SJSA1 (cell line): ENCODE results near the gene ANKRD31. TPM values are rescaled to one million over a fixed set of nuclear protein-coding genes. Genes with fewer than 3 reads are reported as not detected.
"Not testable (repeated sequence)": the region's sequence is repeated elsewhere in the genome, so short reads cannot be mapped to it uniquely, and the experiment has no call there.

Experiments used
- DNase-seq, 2 experiments: peaks; one replicate each; pipeline ENCODE4 v3.0.0-alpha.2; 2015 to 2020; ENCODE audit warnings: low spot score in 2 of 2, low read depth in 1 of 2
- H3K27ac ChIP-seq: fragments of 250-450 bp; sonication (Bioruptor Pico); 2 replicates; pipeline ENCODE4 v1.5.1; 2020; ENCODE audit warnings: mild to moderate bottlenecking, moderate library complexity
- H3K27me3 ChIP-seq: fragments of 250-450 bp; sonication (Bioruptor Pico); replicated peaks from 2 replicates; pipeline ENCODE4 v1.5.1; 2020; ENCODE audit warnings: mild to moderate bottlenecking, moderate library complexity
- H3K36me3 ChIP-seq: fragments of 250-450 bp; sonication (Bioruptor Pico); 2 replicates; pipeline ENCODE4 v1.5.1; 2020; ENCODE audit warnings: mild to moderate bottlenecking
- H3K4me1 ChIP-seq: fragments of 250-450 bp; sonication (Bioruptor Pico); replicated peaks from 2 replicates; pipeline ENCODE4 v1.6.1; 2021; ENCODE audit warnings: mild to moderate bottlenecking
- H3K4me3 ChIP-seq: fragments of 250-450 bp; sonication (Bioruptor Pico); 2 replicates; pipeline ENCODE4 v1.5.1; 2020; ENCODE audit warnings: mild to moderate bottlenecking
- H3K9me3 ChIP-seq: fragments of 250-450 bp; sonication (Bioruptor Pico); replicated peaks from 2 replicates; pipeline ENCODE4 v1.5.1; 2020; ENCODE audit warnings: mild to moderate bottlenecking
- total RNA-seq: library from RNA; depleted of rRNA; stranded (reverse); fragments of >200 nt; shearing (Covaris generic); gene quantifications from 2 replicates; pipeline ENCODE4 v1.2.3, GENCODE V29; 2014

ANKRD31 gene
- total RNA-seq, 1 experiment from 2014 or later: not detected

DNA sequence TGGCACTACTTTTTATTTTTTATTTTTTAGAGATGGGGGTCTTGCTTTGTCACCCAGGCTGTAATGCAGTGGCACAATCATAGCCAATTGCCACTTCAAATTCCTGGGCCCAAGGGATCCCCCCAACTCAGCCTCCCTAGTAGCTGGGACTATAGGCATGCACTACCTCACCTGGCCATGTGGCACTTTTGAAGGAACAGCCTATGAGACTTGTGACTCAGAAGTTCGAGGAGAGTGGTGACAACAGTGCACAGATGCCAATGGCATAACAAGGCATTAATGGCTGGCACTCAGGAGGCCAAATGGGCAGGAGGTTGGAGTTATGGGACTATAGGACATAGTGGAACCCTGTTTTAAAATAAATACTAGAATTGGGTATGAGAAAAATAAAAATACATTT is 33.7 kb downstream of the ANKRD31 start:
- Histone ChIP-seq H3K27me3 (no peaks in the 10 kb centered on the region; the same call in 1 of the 2 replicates), H3K9me3 (no peaks in the 10 kb centered on the region), H3K36me3 (no peaks in the 10 kb centered on the region), H3K27ac (no peak overlapping the region), H3K4me3 (no peak overlapping the region), H3K4me1 (no peaks in the 10 kb centered on the region)
- no peak for DNase-seq

DNA sequence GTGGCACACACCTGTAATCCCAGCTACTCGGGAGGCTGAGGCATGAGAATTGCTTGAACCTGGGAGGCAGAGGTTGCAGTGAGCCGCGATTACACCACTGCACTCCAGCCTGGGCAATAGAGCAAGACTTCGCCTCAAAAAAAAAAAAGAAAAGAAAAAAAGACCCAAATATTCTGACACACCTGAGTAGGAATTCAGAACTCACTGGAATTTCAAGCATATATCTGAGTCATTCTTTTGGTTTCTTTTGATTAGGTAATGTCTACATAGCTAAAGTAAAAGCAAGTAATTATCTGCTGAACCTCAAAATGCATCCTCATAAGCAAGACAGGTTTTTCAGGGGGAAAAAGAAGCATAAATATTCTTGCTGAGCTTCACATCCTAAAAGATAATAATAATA is 35.9 kb downstream of the ANKRD31 start:
- Histone ChIP-seq H3K36me3 (no peaks in the 10 kb centered on the region), H3K9me3 (no peaks in the 10 kb centered on the region), H3K4me3 (no peak overlapping the region), H3K27me3 (no peaks in the 10 kb centered on the region), H3K4me1 (no peaks in the 10 kb centered on the region), H3K27ac (no peak overlapping the region)
- no peak for DNase-seq

DNA sequence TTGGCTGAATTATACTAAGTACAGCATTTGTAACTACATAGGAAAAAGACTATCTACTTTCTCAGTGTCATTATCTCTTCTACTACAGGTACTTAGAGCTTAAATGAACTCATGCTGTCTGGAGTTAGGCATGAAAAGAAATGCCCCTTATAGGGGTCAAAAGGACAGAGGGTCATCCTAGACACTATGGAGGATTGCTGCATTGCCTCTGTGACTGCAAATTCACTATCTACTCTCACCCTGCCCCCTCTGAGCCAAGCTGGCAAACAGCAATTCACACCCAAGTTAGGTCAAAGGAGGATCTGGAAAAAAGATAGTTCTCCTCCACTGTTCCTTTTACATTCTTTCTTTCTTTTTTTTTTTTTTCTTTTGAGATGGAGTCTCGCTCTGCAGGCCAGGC is 36.7 kb downstream of the ANKRD31 start:
- Histone ChIP-seq H3K9me3 (no peaks in the 10 kb centered on the region), H3K4me3 (no peak overlapping the region), H3K36me3 (no peaks in the 10 kb centered on the region), H3K27ac (no peak overlapping the region), H3K27me3 (0 out of 2 replicates have a peak, but pooled peaks cover 5% of the 10 kb centered on the region), H3K4me1 (no peaks in the 10 kb centered on the region)
- no peak for DNase-seq

DNA sequence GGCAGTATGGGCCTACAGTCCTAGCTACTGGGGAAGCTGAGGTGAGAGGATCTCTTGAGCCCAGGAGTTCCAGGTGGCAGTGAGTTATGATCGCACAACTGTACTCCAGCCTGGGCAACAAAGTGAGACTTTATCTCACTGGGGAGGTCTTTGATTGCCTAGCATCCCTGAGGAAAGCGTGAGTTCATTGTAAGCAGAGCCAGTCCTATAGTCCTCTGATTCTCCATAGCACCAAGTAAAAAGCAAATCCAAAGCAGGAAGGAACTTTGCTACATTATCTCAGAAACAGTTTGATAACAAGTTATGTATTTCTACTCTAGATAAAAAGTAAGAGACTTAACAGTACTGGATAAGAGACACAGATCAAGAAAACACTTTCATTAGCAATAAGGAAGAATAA is 37.6 kb downstream of the ANKRD31 start:
- H3K4me1 ChIP-seq: no peaks in the 10 kb centered on the region
- H3K36me3 ChIP-seq: no peaks in the 10 kb centered on the region
- no peak overlapping the region for H3K4me3 ChIP-seq
- no peak for DNase-seq
- no peaks in the 10 kb centered on the region for H3K9me3 ChIP-seq
- H3K27ac ChIP-seq: no peak overlapping the region
- H3K27me3 ChIP-seq: peaks cover 11% of the 10 kb centered on the region; the same call in 1 of the 2 replicates

DNA sequence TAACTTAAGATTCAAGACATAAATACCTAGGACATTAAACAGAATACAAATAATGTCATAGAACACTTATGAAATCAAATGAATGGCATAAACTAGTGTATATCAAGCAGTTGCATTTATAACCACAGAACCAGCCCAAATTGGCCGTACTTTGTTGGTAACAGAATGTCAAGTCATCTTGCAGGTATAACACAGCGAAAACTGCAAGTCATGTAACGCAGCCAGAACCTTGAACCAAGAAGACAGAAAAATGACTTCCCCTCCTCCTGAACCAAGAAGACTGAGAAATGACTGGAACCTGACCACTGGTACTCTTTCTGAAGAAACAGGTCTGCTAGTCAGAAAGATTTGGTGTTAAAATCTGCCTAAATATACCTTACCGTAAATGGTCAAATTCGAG is 38.9 kb downstream of the ANKRD31 start:
- no peaks in the 10 kb centered on the region for H3K9me3 ChIP-seq
- H3K4me1 ChIP-seq: no peaks in the 10 kb centered on the region
- DNase-seq: no peak
- no peak overlapping the region for H3K4me3 ChIP-seq
- H3K36me3 ChIP-seq: no peaks in the 10 kb centered on the region
- peaks cover 14% of the 10 kb centered on the region; the same call in 1 of the 2 replicates for H3K27me3 ChIP-seq
- H3K27ac ChIP-seq: no peak overlapping the region

DNA sequence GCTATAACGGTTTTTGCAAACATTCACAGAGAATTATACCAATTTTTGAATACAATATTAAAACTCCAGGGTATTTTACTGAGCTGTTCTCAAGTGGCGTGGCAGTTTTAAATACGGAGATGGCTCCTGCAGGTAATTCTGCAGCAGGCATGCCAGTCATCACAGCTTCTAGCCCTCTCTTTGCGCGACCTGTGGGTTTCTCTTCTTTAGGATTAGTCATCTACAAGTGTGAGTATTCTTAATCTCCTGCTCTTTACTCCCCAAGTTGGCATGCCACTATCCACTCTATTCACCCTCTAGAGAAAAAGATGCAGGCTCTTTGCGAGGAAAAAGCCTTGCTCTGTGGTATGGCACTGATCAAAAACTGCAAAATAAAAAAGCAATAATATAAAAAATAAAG is 43.9 kb downstream of the ANKRD31 start:
- H3K27ac ChIP-seq: no peak overlapping the region
- H3K4me1 ChIP-seq: no peaks in the 10 kb centered on the region
- no peak for DNase-seq
- no peaks in the 10 kb centered on the region for H3K36me3 ChIP-seq
- H3K4me3 ChIP-seq: no peak overlapping the region
- peaks cover 17% of the 10 kb centered on the region for H3K27me3 ChIP-seq
- no peaks in the 10 kb centered on the region for H3K9me3 ChIP-seq

DNA sequence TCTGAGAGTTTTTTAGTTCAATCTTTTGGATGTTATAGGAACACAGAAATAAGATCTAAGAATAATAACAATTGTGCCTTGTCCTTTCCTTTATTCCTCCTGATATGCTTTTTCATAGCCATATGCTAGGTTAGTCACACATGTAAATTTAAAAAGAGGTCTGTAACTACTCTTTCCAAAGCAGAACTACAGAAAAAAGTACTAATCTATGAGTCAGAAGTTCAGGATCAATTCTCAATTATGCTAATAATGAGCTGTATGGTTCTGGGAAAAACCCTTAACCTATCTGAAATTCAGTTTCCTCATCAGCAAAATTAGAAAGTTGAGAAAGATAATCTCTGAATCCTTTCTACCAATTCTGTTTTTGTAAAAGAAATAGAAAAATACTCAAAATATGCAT is 44.4 kb downstream of the ANKRD31 start:
- H3K36me3 ChIP-seq: no peaks in the 10 kb centered on the region
- H3K27me3 ChIP-seq: peaks cover 17% of the 10 kb centered on the region
- no peak overlapping the region for H3K4me3 ChIP-seq
- no peak for DNase-seq
- H3K9me3 ChIP-seq: no peaks in the 10 kb centered on the region
- H3K27ac ChIP-seq: no peak overlapping the region
- no peaks in the 10 kb centered on the region for H3K4me1 ChIP-seq

DNA sequence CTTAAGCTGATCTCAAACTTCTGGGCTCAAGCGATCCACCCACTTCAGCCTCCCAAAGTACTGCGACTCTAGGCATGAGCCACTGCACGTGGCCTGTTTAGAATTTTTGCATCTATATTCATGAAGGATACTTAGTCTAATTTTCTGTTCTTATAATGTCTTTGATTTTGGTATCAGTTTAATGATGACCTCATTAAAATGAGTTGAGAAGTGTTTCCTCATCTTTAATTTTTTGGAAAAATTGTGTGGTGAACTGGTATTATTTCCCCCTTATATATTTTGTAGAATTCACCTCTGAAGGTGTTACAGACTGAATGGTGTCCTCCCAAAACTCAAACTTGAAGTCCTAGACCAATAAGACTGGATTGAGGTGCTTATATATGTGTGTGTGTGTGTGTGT is 46.5 kb downstream of the ANKRD31 start:
- Histone ChIP-seq H3K4me3 (no peak overlapping the region), H3K27ac (no peak overlapping the region), H3K9me3 (no peaks in the 10 kb centered on the region), H3K27me3 (peaks cover 20% of the 10 kb centered on the region), H3K36me3 (no peaks in the 10 kb centered on the region), H3K4me1 (no peaks in the 10 kb centered on the region)
- no peak for DNase-seq

DNA sequence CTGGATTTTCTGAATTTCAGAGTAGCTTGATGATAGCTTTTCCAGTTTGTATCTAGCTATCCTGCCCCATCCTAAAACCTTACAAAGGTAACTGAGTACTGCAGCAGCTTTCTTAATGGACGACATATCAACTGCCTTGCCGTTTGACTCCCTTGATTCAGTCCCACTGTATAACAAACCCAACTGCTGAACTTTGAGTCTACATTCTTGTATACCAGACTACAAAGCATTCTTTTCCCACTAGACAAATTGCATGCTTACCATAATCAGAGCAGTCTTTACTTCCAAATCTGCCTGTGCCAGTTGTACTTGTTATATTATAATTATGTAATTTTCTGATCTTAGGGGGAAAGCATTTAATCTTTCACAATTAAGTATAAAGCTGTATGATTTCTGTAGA is 47.3 kb downstream of the ANKRD31 start:
- Histone ChIP-seq H3K9me3 (no peaks in the 10 kb centered on the region), H3K36me3 (no peaks in the 10 kb centered on the region), H3K27me3 (peaks cover 14% of the 10 kb centered on the region), H3K27ac (no peak overlapping the region), H3K4me3 (no peak overlapping the region), H3K4me1 (no peaks in the 10 kb centered on the region)
- DNase-seq: no peak

DNA sequence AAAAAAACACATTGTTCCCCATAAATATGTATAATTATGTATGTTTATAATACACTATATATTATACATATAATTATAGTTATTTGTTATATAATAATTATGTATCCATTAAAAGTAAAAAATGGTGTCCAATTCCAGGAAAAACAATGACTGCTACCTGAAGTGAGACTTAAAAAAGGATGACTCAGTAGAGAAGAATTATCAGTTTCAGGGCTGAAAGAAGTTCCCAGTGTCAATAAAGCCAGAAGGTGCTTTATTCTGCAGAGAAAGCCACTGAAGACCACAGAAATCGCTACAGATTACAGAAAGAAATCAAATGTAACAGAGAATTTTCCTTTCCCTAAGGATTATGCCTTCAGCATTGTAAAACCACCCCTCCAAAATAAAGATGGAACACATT is 50.9 kb downstream of the ANKRD31 start:
- Histone ChIP-seq H3K9me3 (no peaks in the 10 kb centered on the region), H3K27me3 (peaks cover 7% of the 10 kb centered on the region), H3K4me1 (no peaks in the 10 kb centered on the region), H3K36me3 (no peaks in the 10 kb centered on the region), H3K27ac (no peak overlapping the region), H3K4me3 (no peak overlapping the region)
- no peak for DNase-seq

DNA sequence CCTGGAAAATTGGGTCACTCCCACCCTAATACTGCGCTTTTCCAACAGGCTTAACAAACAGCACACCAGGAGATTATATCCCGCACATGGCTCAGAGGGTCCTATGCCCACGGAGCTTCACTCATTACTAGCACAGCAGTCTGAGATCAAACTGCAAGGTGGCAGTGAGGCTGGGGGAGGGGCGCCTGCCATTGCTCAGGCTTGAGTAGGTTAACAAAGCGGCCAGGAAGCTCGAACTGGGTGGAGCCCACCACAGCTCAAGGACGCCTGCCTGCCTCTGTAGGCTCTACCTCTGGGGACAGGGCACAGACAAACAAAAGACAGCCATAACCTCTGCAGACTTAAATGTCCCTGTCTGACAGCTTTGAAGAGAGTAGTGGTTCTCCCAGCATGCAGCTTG is 60.7 kb downstream of the ANKRD31 start:
- not testable (repeated sequence) for H3K4me1 ChIP-seq, H3K36me3 ChIP-seq, H3K4me3 ChIP-seq, H3K27me3 ChIP-seq, DNase-seq, H3K27ac ChIP-seq, H3K9me3 ChIP-seq

DNA sequence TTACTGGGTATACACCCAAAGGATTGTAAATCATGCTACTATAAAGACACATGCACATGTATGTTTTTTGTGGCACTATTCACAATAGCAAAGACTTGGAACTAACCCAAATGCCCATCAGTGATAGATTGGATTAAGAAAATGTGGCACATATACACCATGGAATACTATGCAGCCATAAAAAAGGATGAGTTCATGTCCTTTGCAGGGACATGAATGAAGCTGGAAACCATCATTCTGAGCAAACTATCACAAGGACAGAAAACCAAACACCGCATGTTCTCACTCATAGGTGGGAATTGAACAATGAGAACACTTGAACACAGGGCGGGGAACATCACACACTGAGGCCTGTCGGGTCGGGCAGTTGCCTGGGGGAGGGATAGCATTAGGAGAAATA is 61.8 kb downstream of the ANKRD31 start:
- not testable (repeated sequence) for H3K4me1 ChIP-seq, H3K9me3 ChIP-seq, DNase-seq, H3K27me3 ChIP-seq, H3K27ac ChIP-seq, H3K4me3 ChIP-seq, H3K36me3 ChIP-seq

DNA sequence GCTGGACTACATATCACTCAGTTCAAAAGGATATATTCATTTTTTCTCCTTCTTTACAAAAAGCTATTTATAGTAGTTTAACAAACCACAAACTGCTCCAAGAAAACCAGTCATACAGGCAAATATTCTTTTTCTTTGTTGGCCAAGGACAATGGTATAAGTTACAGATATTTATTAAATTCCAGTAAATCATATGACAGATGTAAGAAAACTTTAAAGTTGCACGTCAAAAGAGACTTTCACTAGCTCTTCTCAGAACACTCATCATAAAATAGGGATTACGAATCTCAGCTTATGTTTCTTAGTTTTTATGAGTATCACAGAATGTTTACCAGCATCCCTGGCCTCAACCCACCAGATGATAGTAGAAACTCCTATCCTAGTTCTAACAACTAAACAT is 67.2 kb downstream of the ANKRD31 start:
- Histone ChIP-seq H3K27me3 (no peaks in the 10 kb centered on the region), H3K9me3 (no peaks in the 10 kb centered on the region), H3K27ac (no peak overlapping the region), H3K36me3 (no peaks in the 10 kb centered on the region), H3K4me3 (no peak overlapping the region), H3K4me1 (no peaks in the 10 kb centered on the region)
- DNase-seq: no peak

DNA sequence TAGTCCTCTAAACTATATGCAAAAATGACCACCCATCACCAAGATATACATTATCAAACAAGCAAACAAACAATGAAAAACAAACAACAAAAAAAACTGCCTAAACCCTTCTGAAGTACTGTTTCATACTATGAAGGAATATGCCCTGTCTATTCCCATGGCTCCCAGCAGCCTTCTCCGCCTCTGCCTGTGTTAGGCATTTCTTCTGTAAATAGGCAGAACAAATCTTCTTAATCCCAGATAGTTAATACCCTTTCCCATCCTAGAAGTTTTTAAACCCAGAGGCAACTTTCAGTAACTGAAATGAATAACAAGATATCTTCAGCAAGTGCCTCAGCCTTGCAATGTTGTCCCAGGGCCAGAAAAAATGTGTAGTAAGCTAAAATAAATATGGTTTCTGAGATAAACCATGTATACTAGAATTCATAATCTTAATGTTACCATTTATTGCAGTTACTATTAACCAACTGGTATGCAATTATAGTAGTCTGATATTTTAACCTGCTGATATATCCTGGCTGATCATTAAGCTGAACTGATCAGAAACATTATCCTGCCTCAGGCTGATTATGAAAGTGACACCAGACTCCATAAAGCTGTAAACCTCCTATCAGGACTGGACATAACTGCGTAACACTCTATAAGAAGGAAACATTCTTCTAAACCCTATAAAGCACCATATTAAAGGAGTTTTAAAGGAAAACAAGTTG is 68.5 kb downstream of the ANKRD31 start:
- no peak for DNase-seq
- H3K4me1 ChIP-seq: no peaks in the 10 kb centered on the region

DNA sequence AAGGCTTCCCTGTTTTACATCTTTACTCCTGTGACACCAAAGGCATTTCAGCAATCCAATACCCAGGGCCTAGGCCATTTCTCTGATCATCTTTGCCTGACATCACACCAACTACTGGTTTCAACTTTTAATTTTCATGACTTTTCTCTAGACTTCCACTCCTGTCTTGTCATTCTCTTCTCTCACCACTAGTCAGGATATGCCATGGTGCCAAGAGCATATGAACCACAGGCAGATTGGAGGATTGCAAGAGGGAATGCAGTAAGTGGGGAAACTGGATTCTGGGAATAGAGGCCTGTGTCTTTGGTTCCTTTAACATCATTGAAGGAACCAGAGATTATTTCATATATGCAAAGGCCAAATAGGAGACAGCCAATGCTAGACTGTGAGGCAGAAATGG is 69.3 kb downstream of the ANKRD31 start:
- Histone ChIP-seq H3K27me3 (no peaks in the 10 kb centered on the region), H3K9me3 (no peaks in the 10 kb centered on the region), H3K4me3 (no peak overlapping the region), H3K4me1 (no peaks in the 10 kb centered on the region), H3K36me3 (no peaks in the 10 kb centered on the region), H3K27ac (no peak overlapping the region)
- no peak for DNase-seq

More for the DNA sequence above, 68.5 kb downstream of the ANKRD31 start:
- no peak overlapping the region for H3K27ac ChIP-seq
- no peaks in the 10 kb centered on the region for H3K27me3 ChIP-seq
- H3K36me3 ChIP-seq: no peaks in the 10 kb centered on the region
- no peak overlapping the region for H3K4me3 ChIP-seq
- no peaks in the 10 kb centered on the region for H3K9me3 ChIP-seq
